Mucosa of descending colon (tissue), 3 donors: ENCODE data around the gene CEP72. TPM values are rescaled to one million over a fixed set of nuclear protein-coding genes. Genes with fewer than 3 reads are reported as not detected.

ENCODE experiments used
- ATAC-seq: fragments of 200-7000 bp; cut with Tn5 transposase; one replicate; pipeline ENCODE4 v1.9.1; 2020; ENCODE audit warnings: mild to moderate bottlenecking, moderate library complexity
- DNase-seq, 3 donors: peaks; one replicate each; pipeline ENCODE4 v3.0.0-alpha.2; 2020
- H3K36me3 ChIP-seq: fragments of 200-600 bp; one replicate; pipeline ENCODE4 v1.8.0; 2021; ENCODE audit warnings: low read depth, mild to moderate bottlenecking
- H3K4me1 ChIP-seq: fragments of 200-600 bp; one replicate; pipeline ENCODE4 v1.8.0; 2021; ENCODE audit warnings: low read depth, mild to moderate bottlenecking
- H3K4me3 ChIP-seq: fragments of 200-600 bp; one replicate; pipeline ENCODE4 v1.8.0; 2021; ENCODE audit warnings: mild to moderate bottlenecking
- H3K9me3 ChIP-seq: fragments of 200-600 bp; one replicate; pipeline ENCODE4 v1.8.0; 2021; ENCODE audit warnings: mild to moderate bottlenecking
- intact Hi-C, 2 donors: fragments of 100-400 bp; cut with DNase I in 1 of 2; cut with micrococcal nuclease in 1 of 2; formaldehyde crosslinking; loops; one replicate each; pipeline versions ENCODE4 v1.11.0 to v1.11.1; 2022; cut with DNase I, micrococcal nuclease
- total RNA-seq, 3 donors: library from RNA; stranded (reverse); fragmentation: NEBNext Ultra II Directional in 2 of 3; extraction: Animal tissue kit (Norgen Biotek cat#: 25700) in 2 of 3; gene quantifications; one replicate each; pipeline versions ENCODE4 v1.2.1 to v1.2.4, GENCODE V29; 2021 to 2023
- TF ChIP-seq, protein P1 (sequence below): fragments of 200-600 bp; IDR thresholded peaks from one replicate; pipeline ENCODE4 v1.8.0; 2022; ENCODE audit warnings: antibody characterized with exemption, mild to moderate bottlenecking
- donor health status: DM: no; HTN: no; CAD: no; lungs with moderate emphysema.
- donor health status: DM: no; HTN: no; CAD: no.
- donor health status: DM: no; HTN: yes; CAD: no.

The CEP72 gene
- total RNA-seq, 3 donors from 2014 or later, result 7.3 to 9.7 (median 8.8) TPM

DNA sequence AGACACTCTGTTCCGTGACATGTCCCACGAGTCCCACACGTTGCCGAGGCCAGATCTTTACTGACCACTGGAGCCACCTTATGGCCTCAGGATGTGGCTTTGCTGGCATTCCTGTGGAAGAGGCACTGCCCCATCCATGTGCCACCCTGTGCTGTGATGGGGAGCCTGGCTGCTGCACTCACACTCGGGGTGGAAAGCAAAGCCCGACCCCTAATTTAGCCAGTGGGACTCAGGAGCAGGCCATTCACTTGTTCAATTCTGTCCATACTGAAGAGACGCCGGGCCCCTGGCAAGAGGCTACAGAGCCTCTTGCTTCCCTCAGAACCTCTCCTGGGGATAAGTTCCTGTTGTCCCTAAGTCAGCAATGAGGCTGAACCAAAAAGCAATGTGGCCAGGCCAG is 18.6 kb upstream of the CEP72 start:
- DNase-seq (no peak), ATAC-seq (no peak)
- intact Hi-C loops, result no loop called here
- TF ChIP-seq, protein P1, sequence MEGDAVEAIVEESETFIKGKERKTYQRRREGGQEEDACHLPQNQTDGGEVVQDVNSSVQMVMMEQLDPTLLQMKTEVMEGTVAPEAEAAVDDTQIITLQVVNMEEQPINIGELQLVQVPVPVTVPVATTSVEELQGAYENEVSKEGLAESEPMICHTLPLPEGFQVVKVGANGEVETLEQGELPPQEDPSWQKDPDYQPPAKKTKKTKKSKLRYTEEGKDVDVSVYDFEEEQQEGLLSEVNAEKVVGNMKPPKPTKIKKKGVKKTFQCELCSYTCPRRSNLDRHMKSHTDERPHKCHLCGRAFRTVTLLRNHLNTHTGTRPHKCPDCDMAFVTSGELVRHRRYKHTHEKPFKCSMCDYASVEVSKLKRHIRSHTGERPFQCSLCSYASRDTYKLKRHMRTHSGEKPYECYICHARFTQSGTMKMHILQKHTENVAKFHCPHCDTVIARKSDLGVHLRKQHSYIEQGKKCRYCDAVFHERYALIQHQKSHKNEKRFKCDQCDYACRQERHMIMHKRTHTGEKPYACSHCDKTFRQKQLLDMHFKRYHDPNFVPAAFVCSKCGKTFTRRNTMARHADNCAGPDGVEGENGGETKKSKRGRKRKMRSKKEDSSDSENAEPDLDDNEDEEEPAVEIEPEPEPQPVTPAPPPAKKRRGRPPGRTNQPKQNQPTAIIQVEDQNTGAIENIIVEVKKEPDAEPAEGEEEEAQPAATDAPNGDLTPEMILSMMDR, result no peak
- Histone ChIP-seq H3K9me3 (no peaks in the 10 kb centered on the region), H3K4me1 (no peaks in the 10 kb centered on the region), H3K4me3 (no peak overlapping the region), H3K36me3 (no peaks in the 10 kb centered on the region)

DNA sequence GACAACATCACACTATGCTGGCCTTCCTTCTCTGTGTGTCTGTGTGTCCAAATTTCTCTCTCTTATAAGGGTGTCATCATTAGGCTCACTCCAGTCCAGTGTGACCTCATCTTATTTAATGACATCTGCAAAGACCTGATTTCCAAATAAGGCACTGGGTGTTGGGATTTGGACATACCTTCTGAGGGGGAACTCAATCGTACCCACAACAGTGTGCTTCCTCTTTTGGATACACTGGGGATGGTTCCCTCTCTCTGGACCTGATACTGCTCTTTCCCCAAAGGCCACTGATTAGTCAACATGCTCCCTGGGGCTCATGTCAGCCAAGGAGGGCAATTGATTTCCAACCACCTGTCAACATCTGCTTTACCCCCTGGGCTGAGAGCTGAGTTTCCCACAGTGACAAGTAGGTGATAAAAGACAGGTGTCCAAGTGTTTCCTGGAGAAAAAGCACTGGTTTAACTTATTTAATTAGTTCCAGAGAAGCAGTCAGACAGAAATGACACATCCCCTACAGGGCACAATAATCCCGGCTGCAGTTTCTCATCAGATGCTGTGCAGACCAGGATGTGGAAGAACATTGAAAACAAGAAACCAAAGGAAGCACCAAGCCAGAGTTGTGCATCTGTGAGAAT is 17.8 kb upstream of the CEP72 start:
- no peak for ATAC-seq
- no peaks in the 10 kb centered on the region for H3K9me3 ChIP-seq
- TF ChIP-seq, protein P1, result no peak

DNA sequence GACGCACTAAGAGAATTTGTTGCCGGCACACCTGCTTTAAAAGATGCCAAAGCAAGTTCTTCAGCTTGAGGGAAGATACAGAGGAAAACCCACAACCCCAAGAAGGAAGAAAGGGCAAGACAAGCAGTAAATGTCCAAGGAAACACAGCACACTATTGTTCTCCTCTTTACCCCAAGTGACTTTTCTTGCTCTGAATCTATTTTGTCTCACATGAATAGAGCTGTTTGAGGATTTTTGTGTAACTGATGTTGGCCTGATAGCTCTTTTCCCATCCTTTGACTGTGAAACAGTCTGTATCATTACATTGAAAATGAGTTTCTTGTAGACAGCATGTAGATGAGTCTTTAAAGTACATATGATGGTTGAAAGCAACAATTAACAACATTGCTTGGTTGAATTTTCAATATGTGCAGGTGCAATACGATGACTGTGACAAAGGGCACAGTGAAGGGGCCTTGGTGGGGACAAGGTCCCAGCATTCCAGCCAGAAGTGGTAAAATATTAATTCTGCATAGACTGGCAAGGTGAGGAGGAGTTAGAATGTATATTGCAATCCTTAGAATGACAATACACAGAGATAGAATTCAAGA is 16.8 kb upstream of the CEP72 start:
- Histone ChIP-seq H3K9me3 (no peaks in the 10 kb centered on the region), H3K4me1 (no peaks in the 10 kb centered on the region), H3K4me3 (no peak overlapping the region), H3K36me3 (no peaks in the 10 kb centered on the region)
- ATAC-seq (no peak), DNase-seq (no peak)
- intact Hi-C loops, result no loop called here
- TF ChIP-seq, protein P1, result no peak

More for the DNA sequence above, 17.8 kb upstream of the CEP72 start:
- DNase-seq, result no peak
- Histone ChIP-seq H3K36me3 (no peaks in the 10 kb centered on the region), H3K4me3 (no peak overlapping the region), H3K4me1 (no peaks in the 10 kb centered on the region)
- intact Hi-C loops, result no loop called here

DNA sequence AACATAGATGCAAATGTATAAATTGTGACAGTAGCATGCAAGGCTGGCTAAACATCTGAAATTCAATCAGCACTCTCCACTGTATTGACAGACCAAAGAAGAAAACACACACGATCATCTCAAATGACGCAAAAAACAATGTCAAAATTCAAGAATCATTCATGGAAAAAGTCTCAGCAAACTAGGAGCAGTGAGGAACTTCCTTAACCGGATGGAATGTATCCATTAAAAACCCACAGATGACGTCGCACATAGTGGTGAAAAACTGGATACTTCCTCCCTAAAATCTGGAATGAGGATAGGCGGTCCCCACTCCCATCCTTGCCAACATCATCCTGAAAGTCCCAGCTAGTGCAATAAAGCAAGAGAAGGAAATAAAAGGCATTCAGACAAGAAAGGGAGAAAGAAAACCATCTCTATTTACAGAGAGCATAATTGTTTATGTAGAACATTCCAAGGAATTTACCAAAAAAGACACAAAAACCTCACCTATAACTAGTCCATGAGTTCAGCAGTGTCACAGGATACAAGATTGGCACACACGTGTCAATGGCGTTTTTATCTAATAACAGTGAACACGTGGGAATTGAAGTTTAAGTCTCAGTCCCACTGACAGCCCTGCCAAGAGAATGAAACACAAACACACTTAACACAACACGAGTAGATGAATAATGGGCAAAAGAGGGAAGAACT is 14.1 kb upstream of the CEP72 start:
- Histone ChIP-seq H3K9me3 (no peaks in the 10 kb centered on the region), H3K4me3 (no peak overlapping the region), H3K36me3 (no peaks in the 10 kb centered on the region), H3K4me1 (no peaks in the 10 kb centered on the region)
- intact Hi-C loops, result no loop called here
- ATAC-seq (no peak), DNase-seq (no peak)
- TF ChIP-seq, protein P1, result no peak

DNA sequence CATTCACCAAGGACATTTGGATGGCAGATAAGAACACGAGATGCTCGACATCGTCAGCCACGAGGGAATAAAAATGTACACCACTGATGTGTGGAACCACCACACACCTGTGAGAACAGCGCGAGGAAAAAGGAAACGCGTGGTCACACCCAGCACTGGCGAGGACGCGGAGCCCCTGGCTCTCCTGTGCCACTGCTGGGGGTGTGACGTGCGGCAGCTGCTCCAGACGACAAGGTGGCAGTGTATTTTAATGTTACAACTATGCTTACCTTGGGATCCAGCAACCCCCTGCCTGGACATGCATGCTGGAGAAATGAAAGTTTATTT is 13.6 kb upstream of the CEP72 start:
- intact Hi-C loops, result no loop called here
- no peaks in the 10 kb centered on the region for H3K36me3 ChIP-seq
- TF ChIP-seq, protein P1, result no peak
- H3K9me3 ChIP-seq, result no peaks in the 10 kb centered on the region
- ATAC-seq, result no peak
- DNase-seq, result no peak
- no peaks in the 10 kb centered on the region for H3K4me1 ChIP-seq
- no peak overlapping the region for H3K4me3 ChIP-seq
